ENCODE data around the gene MAP2K3.

MAP2K3 gene

GRCh38 chr17:21296097-21297025 is 11.8 kb downstream of the MAP2K3 start:
- ChIA-PET POLR2A (interaction anchor here (1.7 kb wide), 1 partner anchor 10 kb away, joined by 4 read pairs; no protein-coding TSS in a partner anchor), CTCF (no interaction called here)
- no peak for TF ChIP-seq ZNF544 (tag by site-specific recombination; IDR thresholded peaks at IDR 0.05)
- TF ChIP-seq ZNF548 (tag by site-specific recombination; IDR thresholded peaks at IDR 0.05) = no peak
- no peak for TF ChIP-seq HIC1 (tag by site-specific recombination; IDR thresholded peaks at IDR 0.05)
- no peak for TF ChIP-seq ZNF664 (tag by site-specific recombination; IDR thresholded peaks at IDR 0.05)
- no peak for TF ChIP-seq ZNF645 (tag by site-specific recombination; IDR thresholded peaks at IDR 0.05)
- TF ChIP-seq ATF2 (tag by site-specific recombination; IDR thresholded peaks at IDR 0.05; ENCODE audit: low read depth) = no peak
- TF ChIP-seq ZNF514 (tag by site-specific recombination; IDR thresholded peaks at IDR 0.05) = no peak
- TF ChIP-seq ZNF626 (tag by site-specific recombination; IDR thresholded peaks at IDR 0.05) = no peak
- peak; percentile 96 for TF ChIP-seq ZNF768 (tag by site-specific recombination; IDR thresholded peaks at IDR 0.05)
- no peak for TF ChIP-seq ZNF76 (tag by site-specific recombination; IDR thresholded peaks at IDR 0.05; ENCODE audit: borderline replicate concordance, low read depth)
- TF ChIP-seq OSR2 (tag by site-specific recombination; IDR thresholded peaks at IDR 0.05) = peak; percentile 66
- no peak for TF ChIP-seq ZNF488 (tag by site-specific recombination; IDR thresholded peaks at IDR 0.05)
- TF ChIP-seq ZNF585B (tag by site-specific recombination; IDR thresholded peaks at IDR 0.05) = no peak
- H3K36me3 ChIP-seq (ENCODE audit: control insufficient read depth in 2 of 2, insufficient read depth in 1 of 2, low read length in 2 of 2) = peaks cover 10 to 71% of the 10 kb centered on the region in 2 experiments; a peak in 2 of 3 replicates
- H3K4me3 ChIP-seq (ENCODE audit: low read depth, low read length) = no peak overlapping the region
- H3K27ac ChIP-seq (ENCODE audit: extremely low read depth, low read depth, low read length) = no peak overlapping the region
- H3K9me3 ChIP-seq (ENCODE audit: control insufficient read depth, insufficient read depth, low read depth, low read length) = no peaks in the 10 kb centered on the region
- no peaks in the 10 kb centered on the region for H3K4me1 ChIP-seq (ENCODE audit: control insufficient read depth, insufficient read depth, low read length)

GRCh38 chr17:21297026-21297520 is 12.6 kb downstream of the MAP2K3 start:
- ChIA-PET CTCF (no interaction called here), POLR2A (interaction anchor here (0.5 kb wide), 1 partner anchor 20 kb away, joined by 3 read pairs; no protein-coding TSS in a partner anchor)
- no peaks in the 10 kb centered on the region for H3K4me1 ChIP-seq (ENCODE audit: control insufficient read depth, insufficient read depth, low read length)
- peaks cover 10 to 70% of the 10 kb centered on the region in 2 experiments; a peak in 2 of 3 replicates for H3K36me3 ChIP-seq (ENCODE audit: control insufficient read depth in 2 of 2, insufficient read depth in 1 of 2, low read length in 2 of 2)
- no peaks in the 10 kb centered on the region for H3K9me3 ChIP-seq (ENCODE audit: control insufficient read depth, insufficient read depth, low read depth, low read length)
- H3K4me3 ChIP-seq (ENCODE audit: low read depth, low read length) = no peak overlapping the region
- no peak overlapping the region for H3K27ac ChIP-seq (ENCODE audit: extremely low read depth, low read depth, low read length)
- TF ChIP-seq HOXD13 (CRISPR knock-in tag; IDR thresholded peaks at IDR 0.05; ENCODE audit: borderline replicate concordance) (no peak), SALL2 (tag by site-specific recombination; IDR thresholded peaks at IDR 0.05; ENCODE audit: borderline replicate concordance) (no peak), ZNF146 (tag by site-specific recombination; IDR thresholded peaks at IDR 0.05) (no peak), ZNF223 (tag by site-specific recombination; IDR thresholded peaks at IDR 0.05) (no peak), ZNF830 (tag by site-specific recombination; IDR thresholded peaks at IDR 0.05; ENCODE audit: low read depth) (no peak), WT1 (tag by site-specific recombination; IDR thresholded peaks at IDR 0.05) (no peak), ZNF292 (tag by site-specific recombination; IDR thresholded peaks at IDR 0.05; ENCODE audit: borderline replicate concordance, low read depth) (no peak), ZBTB21 (tag by site-specific recombination; IDR thresholded peaks at IDR 0.05) (no peak), ZSCAN4 (tag by site-specific recombination; IDR thresholded peaks at IDR 0.05) (no peak), PATZ1 (tag by site-specific recombination; IDR thresholded peaks at IDR 0.05) (no peak), ZNF585B (tag by site-specific recombination; IDR thresholded peaks at IDR 0.05) (no peak), HOXC10 (CRISPR knock-in tag; IDR thresholded peaks at IDR 0.05) (no peak), PRDM1 (tag by site-specific recombination; IDR thresholded peaks at IDR 0.05) (no peak)

Measured in HEK293 (cell line).